Activated naive CD4-positive, alpha-beta T cell treated with anti-CD3 and anti-CD28 coated beads for 36 hours (primary cell): ENCODE data around the gene GRIN2A. TPM values are rescaled to one million over a fixed set of nuclear protein-coding genes. Genes with fewer than 3 reads are reported as not detected.

Source experiments
- CTCF ChIA-PET: fragments of 350-600 bp; sonication (Branson Sonifier 250); formaldehyde crosslinking; loops from one replicate; lab custom pipeline; 2021; ENCODE audit warnings: antibody characterized with exemption; lab: Charles Lee
- DNase-seq: peaks from one replicate; pipeline ENCODE4 v3.0.0-alpha.2; 2020
- H3K27ac Mint-ChIP-seq: one replicate; pipeline ENCODE4 v1.8.0; 2021; ENCODE audit warnings: mild to moderate bottlenecking, mixed read lengths
- H3K27me3 Mint-ChIP-seq: one replicate; pipeline ENCODE4 v1.8.0; 2021; ENCODE audit warnings: low read depth, mixed read lengths
- H3K36me3 Mint-ChIP-seq: one replicate; pipeline ENCODE4 v1.8.0; 2021; ENCODE audit warnings: low read depth, mixed read lengths
- H3K4me1 Mint-ChIP-seq: one replicate; pipeline ENCODE4 v1.8.0; 2021; ENCODE audit warnings: low read depth, mixed read lengths
- H3K4me3 Mint-ChIP-seq: one replicate; pipeline ENCODE4 v1.8.0; 2021; ENCODE audit warnings: mild to moderate bottlenecking, moderate library complexity, mixed read lengths
- H3K9me3 Mint-ChIP-seq: one replicate; pipeline ENCODE4 v1.8.0; 2021; ENCODE audit warnings: mixed read lengths
- intact Hi-C: fragments of 100-400 bp; cut with micrococcal nuclease; formaldehyde crosslinking; loops from one replicate; pipeline ENCODE4 v1.15.1; 2023
- total RNA-seq, 2 experiments: library from RNA; stranded (reverse); gene quantifications; one replicate each; pipeline ENCODE4 v1.2.3, GENCODE V29; 2021

The GRIN2A gene
- total RNA-seq, 2 experiments from 2014 or later = not detected

GRCh38 chr16:10037751-10038150 lies 144.5 kb downstream of the GRIN2A start:
- no peak overlapping the region for H3K27ac Mint-ChIP-seq
- H3K4me1 Mint-ChIP-seq = peaks cover 3% of the 10 kb centered on the region
- H3K27me3 Mint-ChIP-seq = peaks cover 11% of the 10 kb centered on the region
- CTCF ChIA-PET = no interaction called here
- H3K36me3 Mint-ChIP-seq = no peaks in the 10 kb centered on the region
- H3K4me3 Mint-ChIP-seq = no peak overlapping the region
- no peaks in the 10 kb centered on the region for H3K9me3 Mint-ChIP-seq
- intact Hi-C loops = no loop called here
- no peak for DNase-seq

GRCh38 chr16:10036956-10037355 lies 145.3 kb downstream of the GRIN2A start:
- intact Hi-C loops = no loop called here

GRCh38 chr16:10033556-10033955 lies 148.7 kb downstream of the GRIN2A start:
- Mint-ChIP-seq H3K4me1 (no peaks in the 10 kb centered on the region), H3K27me3 (peaks cover 8% of the 10 kb centered on the region), H3K9me3 (no peaks in the 10 kb centered on the region), H3K27ac (no peak overlapping the region), H3K4me3 (no peak overlapping the region), H3K36me3 (no peaks in the 10 kb centered on the region)
- intact Hi-C loops = no loop called here
- CTCF ChIA-PET = interaction anchor here (1.1 kb wide), 1 partner anchor 10 kb away, joined by 3 read pairs; no protein-coding TSS in a partner anchor
- DNase-seq = no peak

More at GRCh38 chr16:10036956-10037355, 145.3 kb downstream of the GRIN2A start:
- no peak for DNase-seq
- CTCF ChIA-PET = no interaction called here
- no peak overlapping the region for H3K4me3 Mint-ChIP-seq
- no peaks in the 10 kb centered on the region for H3K9me3 Mint-ChIP-seq
- no peaks in the 10 kb centered on the region for H3K36me3 Mint-ChIP-seq
- no peak overlapping the region for H3K27ac Mint-ChIP-seq
- H3K27me3 Mint-ChIP-seq = peaks cover 11% of the 10 kb centered on the region
- peaks cover 3% of the 10 kb centered on the region for H3K4me1 Mint-ChIP-seq

GRCh38 chr16:10031955-10032354 lies 150.3 kb downstream of the GRIN2A start:
- DNase-seq = no peak
- CTCF ChIA-PET = no interaction called here
- intact Hi-C loops = no loop called here
- Mint-ChIP-seq H3K27me3 (peaks cover 3% of the 10 kb centered on the region), H3K4me3 (no peak overlapping the region), H3K4me1 (no peaks in the 10 kb centered on the region), H3K36me3 (no peaks in the 10 kb centered on the region), H3K27ac (no peak overlapping the region), H3K9me3 (no peaks in the 10 kb centered on the region)

- no peaks in the 10 kb centered on the region for H3K4me1 Mint-ChIP-seq
- H3K4me3 Mint-ChIP-seq = no peak overlapping the region
- no peaks in the 10 kb centered on the region for H3K36me3 Mint-ChIP-seq
- no peaks in the 10 kb centered on the region for H3K27me3 Mint-ChIP-seq
- DNase-seq = no peak
- CTCF ChIA-PET = no interaction called here
- no peak overlapping the region for H3K27ac Mint-ChIP-seq
- intact Hi-C loops = no loop called here
- H3K9me3 Mint-ChIP-seq = no peaks in the 10 kb centered on the region
Observed at GRCh38 chr16:10031473-10031872, 150.8 kb downstream of the GRIN2A start.

GRCh38 chr16:10028644-10029043 lies 153.6 kb downstream of the GRIN2A start:
- Mint-ChIP-seq H3K27ac (no peak overlapping the region), H3K27me3 (no peaks in the 10 kb centered on the region), H3K4me1 (no peaks in the 10 kb centered on the region), H3K9me3 (no peaks in the 10 kb centered on the region), H3K36me3 (no peaks in the 10 kb centered on the region), H3K4me3 (no peak overlapping the region)
- DNase-seq = no peak
- intact Hi-C loops = no loop called here
- CTCF ChIA-PET = no interaction called here

GRCh38 chr16:10027553-10027952 lies 154.7 kb downstream of the GRIN2A start:
- Mint-ChIP-seq H3K4me3 (no peak overlapping the region), H3K27me3 (no peaks in the 10 kb centered on the region), H3K36me3 (no peaks in the 10 kb centered on the region), H3K4me1 (no peaks in the 10 kb centered on the region), H3K27ac (no peak overlapping the region), H3K9me3 (no peaks in the 10 kb centered on the region)
- CTCF ChIA-PET = no interaction called here
- no peak for DNase-seq
- intact Hi-C loops = no loop called here

- no peak overlapping the region for H3K27ac Mint-ChIP-seq
- no peaks in the 10 kb centered on the region for H3K9me3 Mint-ChIP-seq
- no peaks in the 10 kb centered on the region for H3K4me1 Mint-ChIP-seq
- intact Hi-C loops = no loop called here
- no peaks in the 10 kb centered on the region for H3K27me3 Mint-ChIP-seq
- CTCF ChIA-PET = no interaction called here
- no peak overlapping the region for H3K4me3 Mint-ChIP-seq
- no peak for DNase-seq
- no peaks in the 10 kb centered on the region for H3K36me3 Mint-ChIP-seq
Observed at GRCh38 chr16:10026593-10026992, 155.6 kb downstream of the GRIN2A start.

- Mint-ChIP-seq H3K4me1 (no peaks in the 10 kb centered on the region), H3K27ac (no peak overlapping the region), H3K27me3 (no peaks in the 10 kb centered on the region), H3K4me3 (no peak overlapping the region), H3K36me3 (no peaks in the 10 kb centered on the region), H3K9me3 (no peaks in the 10 kb centered on the region)
- no peak for DNase-seq
- CTCF ChIA-PET = no interaction called here
- intact Hi-C loops = no loop called here
Observed at GRCh38 chr16:10022098-10022497, 160.1 kb downstream of the GRIN2A start.

- H3K36me3 Mint-ChIP-seq = no peaks in the 10 kb centered on the region
- intact Hi-C loops = no loop called here
- no peaks in the 10 kb centered on the region for H3K4me1 Mint-ChIP-seq
- H3K4me3 Mint-ChIP-seq = no peak overlapping the region
- no peak for DNase-seq
- H3K9me3 Mint-ChIP-seq = no peaks in the 10 kb centered on the region
- no peak overlapping the region for H3K27ac Mint-ChIP-seq
- H3K27me3 Mint-ChIP-seq = no peaks in the 10 kb centered on the region
- CTCF ChIA-PET = no interaction called here
Observed at GRCh38 chr16:10020866-10021265, 161.4 kb downstream of the GRIN2A start.

GRCh38 chr16:10016752-10017151 lies 165.5 kb downstream of the GRIN2A start:
- no peaks in the 10 kb centered on the region for H3K36me3 Mint-ChIP-seq
- CTCF ChIA-PET = no interaction called here
- intact Hi-C loops = no loop called here
- DNase-seq = no peak
- no peak overlapping the region for H3K27ac Mint-ChIP-seq
- H3K27me3 Mint-ChIP-seq = peaks cover 12% of the 10 kb centered on the region
- no peak overlapping the region for H3K4me3 Mint-ChIP-seq
- no peaks in the 10 kb centered on the region for H3K9me3 Mint-ChIP-seq
- H3K4me1 Mint-ChIP-seq = no peaks in the 10 kb centered on the region

- no peaks in the 10 kb centered on the region for H3K4me1 Mint-ChIP-seq
- H3K27ac Mint-ChIP-seq = no peak overlapping the region
- intact Hi-C loops = no loop called here
- no peak overlapping the region for H3K4me3 Mint-ChIP-seq
- H3K36me3 Mint-ChIP-seq = no peaks in the 10 kb centered on the region
- CTCF ChIA-PET = no interaction called here
- H3K9me3 Mint-ChIP-seq = no peaks in the 10 kb centered on the region
- DNase-seq = no peak
- H3K27me3 Mint-ChIP-seq = peaks cover 12% of the 10 kb centered on the region
Observed at GRCh38 chr16:10015397-10015796, 166.8 kb downstream of the GRIN2A start.

- intact Hi-C loops = no loop called here
- Mint-ChIP-seq H3K36me3 (no peaks in the 10 kb centered on the region), H3K4me1 (no peaks in the 10 kb centered on the region), H3K4me3 (no peak overlapping the region), H3K9me3 (no peaks in the 10 kb centered on the region), H3K27me3 (peaks cover 12% of the 10 kb centered on the region), H3K27ac (no peak overlapping the region)
- DNase-seq = no peak
- CTCF ChIA-PET = no interaction called here
Observed at GRCh38 chr16:10013774-10014173, 168.5 kb downstream of the GRIN2A start.

GRCh38 chr16:10013364-10013763 lies 168.9 kb downstream of the GRIN2A start:
- H3K9me3 Mint-ChIP-seq = no peaks in the 10 kb centered on the region
- no peaks in the 10 kb centered on the region for H3K4me1 Mint-ChIP-seq
- CTCF ChIA-PET = no interaction called here
- H3K27ac Mint-ChIP-seq = no peak overlapping the region
- peaks cover 12% of the 10 kb centered on the region for H3K27me3 Mint-ChIP-seq
- intact Hi-C loops = no loop called here
- DNase-seq = no peak
- no peaks in the 10 kb centered on the region for H3K36me3 Mint-ChIP-seq
- no peak overlapping the region for H3K4me3 Mint-ChIP-seq
